Smooth muscle cell of the brain vasculature (primary cell): ENCODE data around the gene TRPM3.
"Not testable (repeated sequence)": the region's sequence is repeated elsewhere in the genome, so short reads cannot be mapped to it uniquely, and the experiment has no call there.

Source experiments
- DNase-seq: peaks from one replicate; pipeline ENCODE4 v3.0.0-alpha.2; 2012; ENCODE audit warnings: low read depth, low spot score

TRPM3 gene

GRCh38 chr9:70673844-70674243 lies 447.6 kb downstream of the TRPM3 start:
- no peak for DNase-seq

- no peak for DNase-seq
These were observed 449.2 kb downstream of the TRPM3 start for GRCh38 chr9:70672161-70672649.

GRCh38 chr9:70668751-70669150 lies 452.7 kb downstream of the TRPM3 start:
- DNase-seq: no peak

- DNase-seq: no peak
These were observed 462.7 kb downstream of the TRPM3 start for GRCh38 chr9:70658765-70659164.

- DNase-seq: no peak
These were observed 465.1 kb downstream of the TRPM3 start for GRCh38 chr9:70656281-70656680.

GRCh38 chr9:70654144-70654543 lies 467.3 kb downstream of the TRPM3 start:
- no peak for DNase-seq

- not testable (repeated sequence) for DNase-seq
These were observed 476.8 kb downstream of the TRPM3 start for GRCh38 chr9:70644627-70645026.

GRCh38 chr9:70642341-70642740 lies 479.1 kb downstream of the TRPM3 start:
- DNase-seq: no peak

- no peak for DNase-seq
These were observed 479.8 kb downstream of the TRPM3 start for GRCh38 chr9:70641631-70642030.

- DNase-seq: no peak
These were observed 480.4 kb downstream of the TRPM3 start for GRCh38 chr9:70641031-70641430.

- DNase-seq: peak; percentile 23
These were observed 481.3 kb downstream of the TRPM3 start for GRCh38 chr9:70639853-70640814.

- no peak for DNase-seq
These were observed 485.6 kb downstream of the TRPM3 start for GRCh38 chr9:70635790-70636189.

- no peak for DNase-seq
These were observed 486.7 kb downstream of the TRPM3 start for GRCh38 chr9:70634696-70635095.

- no peak for DNase-seq
These were observed 490.4 kb downstream of the TRPM3 start for GRCh38 chr9:70630971-70631370.

- DNase-seq: not testable (repeated sequence)
These were observed 492.2 kb downstream of the TRPM3 start for GRCh38 chr9:70629080-70629685.

GRCh38 chr9:70625078-70625477 lies 496.3 kb downstream of the TRPM3 start:
- DNase-seq: no peak

- no peak for DNase-seq
These were observed 502.6 kb downstream of the TRPM3 start for GRCh38 chr9:70618784-70619183.

GRCh38 chr9:70617033-70617828 lies 504.2 kb downstream of the TRPM3 start:
- no peak for DNase-seq

- no peak for DNase-seq
These were observed 505.0 kb downstream of the TRPM3 start for GRCh38 chr9:70616228-70616990.

GRCh38 chr9:70615464-70616138 lies 505.8 kb downstream of the TRPM3 start:
- no peak for DNase-seq
